Kidney (tissue), 14 donors: ENCODE data around the gene CTSW. TPM values are rescaled to one million over a fixed set of nuclear protein-coding genes. Genes with fewer than 3 reads are reported as not detected.

Source experiments
- DNase-seq, 5 donors: peaks; one replicate each; pipeline ENCODE4 v3.0.0-alpha.2; 2013 to 2020
- FAIRE-seq: peaks from 2 replicates; lab custom pipeline; 2012; peaks lifted over from hg19 to GRCh38; lab: Jason Lieb, UNC
- H3K27ac ChIP-seq, 2 donors: one replicate each; pipeline ENCODE4 v1.7.0; 2013; ENCODE audit warnings: low read depth in 2 of 2, low read length in 2 of 2, inconsistent platforms in 1 of 2
- H3K27me3 ChIP-seq: one replicate; pipeline ENCODE4 v1.7.1; 2013; ENCODE audit warnings: low read length, inconsistent platforms; ENCODE audit not compliant: control insufficient read depth, insufficient read depth
- H3K36me3 ChIP-seq, 3 donors: one replicate each; pipeline versions ENCODE4 v1.7.0 to v1.7.1; 2013; ENCODE audit warnings: low read length in 3 of 3, control low read depth in 1 of 3, inconsistent platforms in 1 of 3; ENCODE audit not compliant: insufficient read depth in 3 of 3, control insufficient read depth in 2 of 3
- H3K4me1 ChIP-seq, 3 donors: one replicate each; pipeline versions ENCODE4 v1.7.0 to v1.7.1; 2013; ENCODE audit warnings: low read length in 3 of 3, inconsistent platforms in 1 of 3, low read depth in 1 of 3; ENCODE audit not compliant: control insufficient read depth in 2 of 3, insufficient read depth in 2 of 3
- H3K4me3 ChIP-seq, 3 donors: one replicate each; pipeline versions ENCODE4 v1.7.0 to v1.8.1; 2013; ENCODE audit warnings: low read length in 3 of 3, control low read depth in 1 of 3, inconsistent platforms in 1 of 3
- H3K9ac ChIP-seq, 3 donors: one replicate each; pipeline versions ENCODE4 v1.7.0 to v1.7.1; 2013; ENCODE audit warnings: low read length in 3 of 3, control low read depth in 1 of 3, inconsistent platforms in 1 of 3
- H3K9me3 ChIP-seq, 3 donors: one replicate each; pipeline versions ENCODE4 v1.7.0 to v1.7.1; 2013; ENCODE audit warnings: low read length in 3 of 3, control low read depth in 1 of 3, inconsistent platforms in 1 of 3; ENCODE audit not compliant: control insufficient read depth in 2 of 3, insufficient read depth in 1 of 3
- CTCF ChIP-seq: IDR thresholded peaks from 3 replicates; pipeline ENCODE4 v1.5.1; 2012; ENCODE audit warnings: mild to moderate bottlenecking, moderate library complexity, borderline replicate concordance; ENCODE audit not compliant: insufficient read depth; ENCODE audit errors: extremely low read depth
- intact Hi-C: fragments of 100-400 bp; cut with DNase I; formaldehyde crosslinking; loops from one replicate; pipeline ENCODE4 v1.11.1; 2022
- polyA plus RNA-seq: library from polyadenylated mRNA; stranded (reverse); fragments of 350-450 nt; fragmentation: Illumina TruSeq; extraction: RNeasy Lipid Tissue Mini Kit (QIAGEN cat#74804); gene quantifications from one replicate; pipeline ENCODE4 v1.2.3, GENCODE V29; 2014; ENCODE audit warnings: low read depth, low replicate concordance; ENCODE audit not compliant: insufficient read depth
- total RNA-seq: library from RNA; stranded (reverse); fragmentation: NEBNext Ultra II Directional; extraction: Animal tissue kit (Norgen Biotek cat#: 25700); gene quantifications from one replicate; pipeline ENCODE4 v1.2.1, GENCODE V29; 2021
- donor health status: control.
- donor health status: control.
- donor health status: control.
- donor health status: control.
- donor health status: control.
- donor health status: DM: yes; HTN: yes; CAD: no.
- donor health status: Normal renal cell carcinoma (clear cell type).

CTSW gene
- total and polyA plus RNA-seq, 2 donors from 2014 or later, result 1.3 to 3.9 TPM

- Histone ChIP-seq H3K9me3 (no peaks in the 10 kb centered on the region), H3K27me3 (no peaks in the 10 kb centered on the region), H3K36me3 (peaks cover 0 to 3% (median 2%) of the 10 kb centered on the region in 3 donors), H3K4me1 (peaks cover 0 to 36% (median 21%) of the 10 kb centered on the region in 3 donors), H3K4me3 (peak overlapping the region; percentile 36 to 73 (median 65)), H3K9ac (peak overlapping the region in 2 of 3 donors; percentile 43 to 78), H3K27ac (peak overlapping the region; percentile 77 to 82)
- no peak for FAIRE-seq
- intact Hi-C loops, result no loop called here
- peak; percentile 44 to 92 (median 63) for DNase-seq
- TF ChIP-seq CTCF, result no peak
Observed at GRCh38 chr11:65919573-65920371, 40.1 kb downstream of the CTSW start.

GRCh38 chr11:65920372-65920802 lies 40.8 kb downstream of the CTSW start:
- H3K27ac ChIP-seq, result peak overlapping the region in 1 of 2 donors; percentile 82
- H3K4me1 ChIP-seq, result peaks cover 0 to 30% (median 21%) of the 10 kb centered on the region in 3 donors
- no peak for TF ChIP-seq CTCF
- H3K36me3 ChIP-seq, result peaks cover 0 to 3% (median 2%) of the 10 kb centered on the region in 3 donors
- H3K27me3 ChIP-seq, result no peaks in the 10 kb centered on the region
- no peaks in the 10 kb centered on the region for H3K9me3 ChIP-seq
- peak overlapping the region; percentile 36 to 73 (median 65) for H3K4me3 ChIP-seq
- H3K9ac ChIP-seq, result peak overlapping the region in 2 of 3 donors; percentile 37 to 78
- intact Hi-C loops, result no loop called here
- FAIRE-seq (no peak), DNase-seq (peak in 2 of 5 donors; percentile 62 to 83)

GRCh38 chr11:65921033-65921555 lies 41.5 kb downstream of the CTSW start:
- H3K27ac ChIP-seq, result no peak overlapping the region
- intact Hi-C loops, result no loop called here
- no peaks in the 10 kb centered on the region for H3K27me3 ChIP-seq
- peak overlapping the region in 1 of 3 donors; percentile 73 for H3K4me3 ChIP-seq
- DNase-seq (no peak), FAIRE-seq (no peak)
- TF ChIP-seq CTCF, result no peak
- no peak overlapping the region for H3K9ac ChIP-seq
- peaks cover 0 to 27% (median 16%) of the 10 kb centered on the region in 3 donors for H3K4me1 ChIP-seq
- H3K9me3 ChIP-seq, result no peaks in the 10 kb centered on the region
- peaks cover 0 to 3% (median 2%) of the 10 kb centered on the region in 3 donors for H3K36me3 ChIP-seq
